GM18873 (cell line): Measurements from ENCODE around the gene KRTAP3-3.

Experiments used
- ATAC-seq: cut with Tn5 transposase; IDR thresholded peaks from one replicate; pipeline ENCODE4 v1.9.1; 2021; ENCODE audit warnings: mild to moderate bottlenecking, moderate library complexity, moderate number of reproducible peaks; ENCODE audit not compliant: unreplicated experiment, low FRiP score

The KRTAP3-3 gene

DNA sequence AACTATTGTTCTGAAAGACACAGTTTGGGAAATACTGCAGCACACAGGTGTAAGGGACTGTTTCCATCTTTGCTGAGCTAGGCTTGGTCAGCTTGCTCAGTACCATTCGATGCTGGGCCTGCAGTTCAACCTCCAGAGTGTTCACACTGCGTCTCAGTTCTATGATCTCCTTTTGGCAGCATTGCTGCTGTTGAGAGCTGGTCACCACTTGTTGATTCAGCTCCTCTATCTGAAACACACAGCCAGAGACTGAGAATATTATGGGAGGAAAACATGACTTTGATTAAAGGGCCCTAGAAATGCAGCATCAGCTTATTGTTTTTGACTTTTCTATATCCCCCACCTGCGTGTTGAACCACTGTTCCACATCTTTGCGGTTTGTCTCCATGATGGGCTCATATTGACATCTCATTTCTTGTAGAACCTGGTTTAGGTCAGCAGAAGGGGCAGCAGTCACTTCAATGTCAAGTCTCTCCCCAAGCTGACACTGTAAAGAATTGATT is 31.9 kb downstream of the KRTAP3-3 start:
- ATAC-seq, result no peak

GRCh38 chr17:40961591-40961990 is 32.4 kb downstream of the KRTAP3-3 start:
- ATAC-seq, result no peak

DNA sequence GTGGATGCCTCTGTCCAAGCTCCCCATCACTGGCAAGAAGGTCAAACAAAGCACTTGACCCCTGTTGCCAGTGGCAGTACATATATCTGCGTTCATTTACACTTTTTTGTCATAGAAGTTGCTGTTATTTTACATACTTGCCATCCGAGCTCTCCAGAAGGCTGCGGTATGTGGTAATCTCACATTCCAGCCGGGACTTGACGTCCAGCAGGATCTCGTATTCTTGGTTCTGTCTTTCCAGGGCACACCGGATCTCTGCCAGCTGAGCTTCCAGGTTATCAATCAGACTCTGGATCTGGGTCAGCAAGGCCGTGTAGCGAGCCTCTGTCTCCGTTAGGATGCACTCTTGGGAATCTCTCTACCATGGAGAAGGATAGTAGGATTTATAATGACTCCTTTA is 33.8 kb downstream of the KRTAP3-3 start:
- ATAC-seq, result no peak

GRCh38 chr17:40958086-40958953 is 35.6 kb downstream of the KRTAP3-3 start:
- ATAC-seq, result no peak

- no peak for ATAC-seq
Observed at GRCh38 chr17:40956401-40957254, 37.3 kb downstream of the KRTAP3-3 start.

GRCh38 chr17:40953881-40954280 is 40.1 kb downstream of the KRTAP3-3 start:
- ATAC-seq, result no peak

DNA sequence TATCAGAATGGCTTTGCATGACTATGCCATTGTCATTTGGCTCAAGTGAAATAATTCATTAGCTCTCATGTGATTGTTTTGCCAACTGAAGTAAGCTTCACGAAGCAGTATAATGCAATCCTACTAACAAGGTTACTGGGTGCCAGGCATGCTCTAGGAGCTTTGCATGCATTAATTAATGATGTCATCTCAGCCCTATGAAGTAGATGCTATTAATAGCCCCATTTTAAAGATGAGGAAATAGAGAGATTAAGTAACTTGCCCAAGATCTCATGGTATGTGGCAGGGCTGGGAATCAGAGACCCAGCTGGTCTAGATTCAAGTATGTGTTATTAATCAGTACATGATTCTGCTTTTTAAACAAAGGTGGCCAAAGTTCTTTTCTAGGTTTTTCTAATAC is 41.3 kb downstream of the KRTAP3-3 start:
- no peak for ATAC-seq

GRCh38 chr17:40952154-40952553 is 41.8 kb downstream of the KRTAP3-3 start:
- no peak for ATAC-seq

- ATAC-seq, result no peak
Observed at GRCh38 chr17:40951011-40951622, 42.8 kb downstream of the KRTAP3-3 start.

DNA sequence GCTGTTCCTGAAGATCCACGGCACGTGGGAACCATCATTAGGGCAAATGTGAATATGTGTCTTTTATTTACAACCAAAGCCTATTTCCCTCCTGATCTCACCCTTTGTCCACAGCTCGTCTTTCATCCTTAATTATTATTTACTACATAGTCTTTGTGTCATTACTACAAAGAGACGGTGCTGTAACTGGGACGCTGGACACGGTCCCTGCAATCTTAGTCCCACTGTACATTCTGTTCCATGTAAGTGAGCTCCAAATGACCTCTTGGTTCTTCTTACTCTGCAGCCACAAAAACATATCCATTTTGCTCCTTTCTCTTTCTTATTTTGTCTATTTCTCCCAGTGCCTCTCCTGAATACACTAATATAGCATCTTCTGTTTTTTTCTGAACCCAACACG is 43.8 kb downstream of the KRTAP3-3 start:
- no peak for ATAC-seq

DNA sequence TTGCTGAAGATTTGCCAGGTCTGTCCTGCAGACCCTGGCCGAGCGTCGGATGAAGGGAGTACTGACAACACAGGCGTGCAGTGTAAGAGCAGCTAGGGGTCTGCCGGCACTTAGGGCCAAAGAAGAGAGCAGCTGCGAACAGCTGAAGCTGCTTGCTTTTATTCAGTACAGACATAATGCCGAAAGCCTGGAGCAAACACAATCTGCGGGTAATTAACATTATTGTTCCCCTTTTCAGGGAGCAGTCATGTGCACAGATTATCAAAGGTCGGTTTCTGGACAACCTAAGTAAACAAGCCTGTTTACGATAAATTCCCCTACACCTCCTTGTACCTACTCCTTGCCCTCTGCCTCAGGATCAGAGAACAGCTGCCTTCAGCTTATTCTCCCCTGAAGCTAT is 44.5 kb downstream of the KRTAP3-3 start:
- ATAC-seq, result no peak

DNA sequence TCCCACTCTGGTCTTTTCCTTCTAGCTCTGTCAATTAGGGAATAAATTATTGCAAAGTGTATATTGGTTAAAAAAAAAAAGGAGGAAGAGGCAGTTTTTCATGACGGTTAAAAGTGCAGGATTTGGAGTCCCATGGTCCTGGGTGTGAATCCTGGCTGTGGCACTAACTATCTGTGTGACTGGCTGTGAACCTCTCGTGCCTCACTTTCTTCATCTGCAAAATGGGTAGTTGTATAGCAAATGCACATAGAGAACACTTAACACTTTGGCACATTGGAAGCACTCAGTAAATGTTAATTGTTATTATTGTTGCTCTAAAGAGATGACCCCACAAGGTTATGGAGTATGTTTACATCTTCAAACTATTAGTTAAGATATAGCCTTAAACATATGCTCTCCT is 46.0 kb downstream of the KRTAP3-3 start:
- ATAC-seq, result no peak

GRCh38 chr17:40945414-40945813 is 48.5 kb downstream of the KRTAP3-3 start:
- no peak for ATAC-seq

GRCh38 chr17:40944531-40944930 is 49.4 kb downstream of the KRTAP3-3 start:
- no peak for ATAC-seq
